ENCODE results near the gene ADGRG3.

The ADGRG3 gene, protein sequence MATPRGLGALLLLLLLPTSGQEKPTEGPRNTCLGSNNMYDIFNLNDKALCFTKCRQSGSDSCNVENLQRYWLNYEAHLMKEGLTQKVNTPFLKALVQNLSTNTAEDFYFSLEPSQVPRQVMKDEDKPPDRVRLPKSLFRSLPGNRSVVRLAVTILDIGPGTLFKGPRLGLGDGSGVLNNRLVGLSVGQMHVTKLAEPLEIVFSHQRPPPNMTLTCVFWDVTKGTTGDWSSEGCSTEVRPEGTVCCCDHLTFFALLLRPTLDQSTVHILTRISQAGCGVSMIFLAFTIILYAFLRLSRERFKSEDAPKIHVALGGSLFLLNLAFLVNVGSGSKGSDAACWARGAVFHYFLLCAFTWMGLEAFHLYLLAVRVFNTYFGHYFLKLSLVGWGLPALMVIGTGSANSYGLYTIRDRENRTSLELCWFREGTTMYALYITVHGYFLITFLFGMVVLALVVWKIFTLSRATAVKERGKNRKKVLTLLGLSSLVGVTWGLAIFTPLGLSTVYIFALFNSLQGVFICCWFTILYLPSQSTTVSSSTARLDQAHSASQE

DNA sequence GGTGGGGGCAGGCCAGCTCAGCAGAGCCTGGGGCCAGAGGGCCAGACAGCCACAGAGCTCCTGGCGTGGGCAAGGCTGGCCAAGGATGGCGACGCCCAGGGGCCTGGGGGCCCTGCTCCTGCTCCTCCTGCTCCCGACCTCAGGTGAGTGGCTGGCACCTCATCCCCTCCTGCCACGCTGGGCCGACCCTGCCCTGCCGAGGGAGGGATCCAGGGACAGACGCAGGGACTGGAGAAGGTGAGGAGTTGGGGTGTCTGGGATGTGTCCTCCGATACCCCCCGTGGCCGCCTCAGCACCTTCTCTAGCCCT, at the start of gene ADGRG3:
Gene ADGRG3 (plus strand): TSS at position 44 of the 309 bp plus-strand sequence. CDS start 42 bp downstream, at position 86.
- no peak for DNase-seq

DNA sequence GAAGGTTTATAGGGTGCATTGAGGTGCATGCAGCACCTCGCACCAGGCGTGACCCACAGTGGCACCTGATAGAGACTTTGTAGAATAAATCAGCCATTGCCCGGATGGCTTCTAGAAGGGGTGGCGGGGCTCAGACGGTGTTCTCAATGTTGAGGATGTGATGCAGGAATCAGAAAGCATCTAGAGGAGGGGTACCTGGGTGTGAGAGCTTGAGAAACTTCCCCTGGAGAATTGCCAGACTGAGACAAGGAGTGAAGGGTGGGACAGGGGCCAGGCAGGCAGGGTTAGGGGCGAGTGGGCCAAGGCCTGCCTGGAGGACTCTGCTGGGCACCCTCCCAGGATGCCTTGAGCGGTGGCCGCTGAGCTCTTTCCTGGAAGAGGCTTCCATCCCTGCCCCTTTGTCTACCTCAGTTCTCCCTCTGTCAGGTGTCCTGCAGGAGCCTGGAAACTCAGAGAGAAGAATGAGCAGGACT, 48.9 kb upstream of the ADGRG3 start:
- no peak for DNase-seq

DNA sequence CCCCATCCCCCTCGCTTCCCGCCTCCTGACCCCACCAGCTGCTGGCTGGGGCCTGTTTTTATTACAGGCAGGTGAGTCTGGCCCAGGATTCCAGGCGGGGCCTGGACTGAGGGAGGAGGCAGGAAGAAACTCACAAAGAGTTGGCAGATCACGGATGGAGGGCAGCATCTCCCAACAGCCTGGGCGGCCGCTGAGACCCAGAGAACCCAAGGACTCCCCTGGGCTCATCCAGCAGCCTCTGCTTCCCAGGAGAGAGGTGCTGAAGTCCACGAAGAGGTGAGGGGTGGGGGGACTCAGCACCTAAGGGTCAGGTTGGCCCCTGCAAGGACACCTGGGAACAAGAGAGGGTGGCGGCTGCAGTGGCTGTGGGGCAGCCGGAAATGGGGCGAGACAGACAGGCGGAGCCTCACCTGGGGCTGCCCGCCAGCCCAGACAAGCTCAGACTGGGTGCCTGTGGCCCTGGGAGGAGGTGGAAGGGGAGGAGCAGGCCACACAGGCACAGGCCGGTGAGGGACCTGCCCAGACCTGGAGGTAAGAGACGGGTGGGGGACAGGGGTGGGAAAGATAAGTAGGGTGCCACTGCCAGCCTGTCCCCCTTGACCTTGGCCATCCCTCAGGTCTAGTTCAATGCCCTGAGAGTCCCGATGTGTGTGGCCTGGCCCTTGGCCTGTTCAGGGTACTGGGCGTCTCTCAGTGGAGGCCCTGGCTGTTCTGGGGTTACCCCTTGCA, 48.3 kb upstream of the ADGRG3 start:
- DNase-seq, result no peak

DNA sequence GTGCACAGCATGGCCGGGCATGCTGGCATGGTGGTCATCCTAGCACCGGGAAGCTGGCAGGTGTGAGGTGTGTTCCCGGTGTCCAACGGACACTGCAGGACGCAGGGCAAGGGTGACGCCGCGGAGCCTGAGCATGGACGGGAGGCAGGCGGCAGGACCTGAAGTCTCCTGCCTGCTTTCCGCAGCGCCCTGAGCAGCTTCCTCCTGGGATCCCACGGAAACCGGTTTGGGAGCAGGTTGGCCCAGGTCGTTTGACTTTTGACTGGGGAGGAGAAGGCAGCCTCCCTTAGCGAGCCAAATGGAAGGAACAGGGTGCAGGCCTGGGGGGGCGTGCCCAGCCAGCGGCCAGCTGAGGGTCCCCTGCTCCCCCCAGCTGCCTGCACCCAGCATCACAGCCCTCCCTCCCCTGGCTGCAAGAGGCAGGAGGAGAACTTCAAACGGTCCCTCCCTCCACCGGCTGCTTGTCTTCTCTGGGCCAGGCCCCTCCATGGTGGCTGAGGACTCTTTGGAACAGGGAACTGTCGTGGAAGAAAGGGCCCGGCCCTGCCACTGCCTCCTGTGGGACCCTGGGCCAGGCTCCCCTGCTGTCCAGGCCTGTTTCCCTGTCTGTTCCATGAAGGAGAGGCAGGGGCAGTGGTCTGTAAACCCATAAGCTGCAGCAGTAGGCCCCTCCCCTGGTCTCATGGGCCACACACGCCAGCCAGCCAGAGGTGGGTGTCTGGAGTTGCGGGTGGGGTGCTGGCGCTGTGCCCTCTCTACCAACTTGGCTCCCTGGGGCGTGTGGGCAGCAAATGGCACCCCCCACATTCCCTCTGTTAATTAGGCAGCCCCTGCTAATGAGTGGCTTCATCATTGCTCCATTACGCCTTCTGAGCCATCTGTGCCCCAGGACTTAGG, 47.5 kb upstream of the ADGRG3 start:
- DNase-seq, result no peak

DNA sequence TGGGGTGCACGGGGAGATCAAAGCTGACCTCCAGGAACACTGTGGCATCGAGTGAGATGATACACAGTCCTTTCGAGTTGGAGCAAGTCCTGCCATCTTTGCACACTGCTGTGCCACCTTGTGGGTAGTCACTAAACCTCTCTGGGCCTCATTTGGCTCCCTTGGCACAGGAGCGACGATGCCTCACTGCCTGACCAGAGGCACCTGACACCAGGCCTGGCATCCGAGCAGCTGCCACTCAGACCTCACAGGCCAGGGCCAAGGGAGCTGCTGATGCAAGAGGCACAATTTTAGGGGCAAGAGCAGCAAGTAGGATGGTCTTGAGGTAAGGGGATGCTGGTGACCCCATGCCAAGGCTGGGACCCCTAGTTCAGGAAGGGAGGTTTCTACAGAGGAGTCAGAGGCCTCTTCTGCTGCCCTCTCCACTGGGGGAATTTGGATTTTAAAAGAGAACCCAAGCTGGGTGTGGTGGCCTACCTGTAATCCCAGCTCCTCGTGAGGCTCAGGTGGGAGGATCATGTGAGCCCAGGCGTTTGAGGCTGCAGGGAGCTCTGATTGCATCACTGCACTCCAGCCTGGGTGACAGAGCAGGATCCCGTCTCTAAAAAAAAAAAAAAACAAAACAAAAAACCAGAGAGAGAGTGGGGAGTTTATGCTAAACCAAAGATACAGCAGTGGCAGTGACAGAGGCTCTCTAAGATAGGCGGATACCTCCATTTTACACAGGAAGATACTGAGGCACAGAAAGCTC, 46.4 kb upstream of the ADGRG3 start:
- DNase-seq, result no peak

DNA sequence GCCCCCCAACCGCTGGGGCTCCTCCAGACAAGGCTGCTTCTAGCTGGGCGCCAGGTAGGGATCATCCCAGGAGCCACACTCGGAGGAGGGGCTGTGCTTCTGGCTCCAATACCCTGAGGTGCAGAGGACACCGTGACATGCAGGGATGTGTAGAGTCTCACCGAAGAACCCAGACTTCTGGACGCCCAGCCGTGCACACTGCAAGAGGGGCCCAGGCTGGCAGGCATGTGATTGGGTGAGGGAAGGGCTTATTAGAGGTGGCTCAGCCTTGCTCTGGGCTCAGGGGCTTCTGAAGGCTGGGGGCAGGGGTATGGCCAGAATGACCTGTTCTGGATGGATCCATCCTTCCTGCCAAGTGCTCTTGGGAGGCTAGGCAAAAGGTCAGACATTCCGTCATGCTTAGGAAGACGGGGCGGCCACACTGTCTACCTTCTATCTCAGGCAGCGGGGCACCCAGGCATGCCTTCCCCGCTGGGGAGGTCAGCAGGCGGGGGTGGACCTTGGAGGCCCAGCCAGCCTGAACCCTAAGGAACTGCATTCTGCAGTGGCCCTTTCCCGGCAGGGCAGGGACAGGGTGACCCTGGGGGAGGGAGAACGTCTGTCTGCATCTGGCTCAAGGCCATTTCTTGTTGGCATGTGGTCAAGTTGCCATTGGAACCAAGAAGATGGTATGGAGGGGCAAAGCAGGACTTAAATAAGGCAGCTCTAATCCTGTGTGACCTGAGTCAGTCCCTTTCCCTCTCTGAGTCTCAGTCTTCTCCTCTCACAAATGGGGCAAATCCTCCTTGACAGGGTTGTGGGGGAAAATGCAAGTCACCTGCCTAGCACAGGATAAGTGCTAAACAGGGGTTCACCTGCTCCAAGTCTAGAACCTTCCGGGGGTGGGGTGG, 45.5 kb upstream of the ADGRG3 start:
- DNase-seq, result no peak

DNA sequence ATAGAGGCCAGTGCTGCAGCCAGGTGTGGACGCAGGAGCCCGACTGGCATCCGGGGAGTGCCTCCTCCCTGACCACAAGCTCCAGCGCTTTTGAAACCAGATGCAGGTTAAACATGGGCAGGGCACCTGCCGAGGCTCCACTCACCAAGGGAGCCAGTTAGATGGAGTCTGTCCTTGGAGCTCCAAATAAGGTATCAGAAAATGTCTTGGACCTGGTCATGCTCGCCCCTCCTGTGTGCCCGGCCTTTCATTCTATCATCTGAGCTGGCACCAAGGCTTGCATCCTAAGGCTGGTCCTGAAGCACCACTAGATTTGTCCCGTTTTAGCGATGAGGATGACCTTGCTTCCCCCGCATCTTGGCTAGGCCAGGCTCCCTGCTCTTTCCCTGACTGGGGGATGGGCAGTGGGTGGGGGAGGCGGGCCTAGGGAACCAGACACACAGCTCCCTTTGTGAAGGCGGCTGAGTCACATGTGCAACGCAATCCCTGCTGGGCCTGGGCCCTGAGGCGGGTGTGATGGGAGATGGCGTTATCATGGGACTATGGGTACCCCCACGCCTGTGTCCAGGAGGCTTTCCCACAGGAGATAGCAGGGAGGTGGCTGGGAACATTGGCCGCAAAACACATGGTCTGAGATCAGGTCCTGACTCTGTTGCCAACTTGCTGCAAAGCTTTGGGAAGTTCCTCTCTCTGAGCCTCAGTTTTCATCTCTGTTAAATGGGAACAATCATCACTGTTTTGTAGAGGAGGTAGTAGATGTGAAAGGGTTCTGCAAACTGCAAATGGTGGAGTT, 44.7 kb upstream of the ADGRG3 start:
- no peak for DNase-seq

DNA sequence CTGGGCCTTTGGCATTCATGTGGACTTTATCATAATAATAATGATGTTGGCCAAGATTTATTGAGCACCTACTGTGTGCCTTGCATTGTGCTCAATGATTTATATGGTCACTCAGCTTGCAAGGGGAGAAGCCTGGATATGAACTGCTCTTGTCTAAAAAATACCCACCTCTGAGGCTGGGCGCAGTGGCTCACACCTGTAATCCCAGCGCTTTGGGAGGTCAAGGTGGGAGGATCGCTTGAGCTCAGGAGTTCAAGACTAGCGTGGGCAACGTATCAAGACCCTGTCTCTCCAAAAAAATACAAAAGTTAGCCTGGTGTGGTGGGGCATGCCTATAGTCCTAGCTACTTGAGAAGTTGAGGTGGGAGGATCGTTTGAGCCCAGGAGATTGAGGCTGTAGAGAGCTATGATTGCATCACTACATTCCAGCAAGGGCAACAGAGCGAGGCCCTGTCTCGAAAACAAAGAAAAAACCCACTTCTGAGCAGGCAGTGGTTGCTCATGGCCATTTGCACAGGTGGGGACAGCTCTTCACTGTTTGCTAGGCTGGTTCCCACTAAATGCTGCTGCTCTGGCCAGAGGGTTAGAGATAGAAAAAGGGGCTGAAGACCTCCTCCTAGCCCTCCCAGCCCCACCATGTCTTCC, 43.9 kb upstream of the ADGRG3 start:
- DNase-seq, result no peak

DNA sequence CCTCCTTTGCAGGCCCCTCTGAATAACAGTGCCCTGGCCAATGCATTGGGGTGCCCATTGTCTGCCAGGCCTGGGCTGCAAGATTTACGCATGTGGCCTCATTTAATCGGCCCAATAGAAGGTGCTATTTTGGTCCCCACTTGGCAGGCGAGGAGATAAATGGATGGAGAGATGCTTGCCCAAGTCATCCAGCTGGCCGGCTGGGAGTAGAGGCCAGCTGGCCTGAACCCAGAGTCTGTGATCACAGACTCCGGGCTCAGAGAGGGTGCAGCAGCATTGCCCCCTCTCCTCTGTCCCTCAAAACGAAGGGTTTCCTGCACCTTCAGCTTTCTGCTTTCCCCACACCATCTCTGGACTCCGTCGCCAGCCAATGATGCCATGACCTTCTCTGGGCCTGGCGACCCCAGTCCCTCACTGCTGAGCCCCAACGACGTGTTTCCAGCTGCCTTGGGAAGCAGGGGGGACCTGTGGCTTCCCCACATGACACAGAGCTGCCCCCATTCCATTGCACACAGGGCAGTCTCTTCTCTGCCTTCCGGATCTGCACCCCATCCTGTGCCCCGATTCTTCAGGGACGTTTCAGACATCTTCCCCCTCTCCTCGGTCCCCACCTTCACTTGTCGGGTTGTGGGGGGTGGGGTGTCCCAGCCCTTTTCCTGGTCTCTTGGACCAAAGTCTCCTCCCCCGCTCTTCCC, 43.2 kb upstream of the ADGRG3 start:
- no peak for DNase-seq

DNA sequence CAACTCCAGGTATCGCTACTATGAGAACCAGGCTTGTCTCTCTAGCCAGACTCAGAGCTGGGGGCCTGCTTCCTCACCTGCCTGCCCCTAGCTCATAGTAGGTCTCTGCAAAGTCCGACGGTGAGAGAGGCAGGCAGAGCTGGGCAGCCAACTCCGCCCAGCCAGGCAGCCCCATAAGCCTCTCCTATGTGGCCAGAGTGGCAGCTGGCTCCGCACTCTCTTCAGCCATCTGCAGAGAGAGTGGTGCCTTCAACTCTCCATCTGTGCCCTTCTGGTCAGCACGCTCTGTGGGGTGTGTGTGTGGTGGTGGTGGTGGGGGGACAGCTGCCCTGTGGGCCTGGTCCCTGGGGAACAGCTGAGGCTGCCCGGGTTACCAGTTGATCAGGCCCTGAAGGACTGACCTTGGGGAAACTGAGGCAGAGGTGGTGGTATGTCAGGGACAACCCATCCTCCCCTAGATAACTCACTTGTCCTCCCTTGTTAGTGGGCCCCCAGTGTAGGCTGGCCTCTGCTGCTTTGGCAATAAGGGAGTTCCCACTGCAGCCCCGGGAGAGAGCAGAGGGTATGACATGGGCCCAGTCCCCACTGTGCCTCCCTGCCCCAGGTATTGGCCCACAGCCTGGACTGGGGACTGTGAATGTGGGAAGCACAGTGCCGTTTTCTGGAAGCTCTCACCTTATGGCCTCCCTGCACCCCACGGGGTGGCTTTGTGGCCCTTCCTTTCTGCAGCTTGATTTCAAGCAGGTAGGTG, 41.5 kb upstream of the ADGRG3 start:
- no peak for DNase-seq

DNA sequence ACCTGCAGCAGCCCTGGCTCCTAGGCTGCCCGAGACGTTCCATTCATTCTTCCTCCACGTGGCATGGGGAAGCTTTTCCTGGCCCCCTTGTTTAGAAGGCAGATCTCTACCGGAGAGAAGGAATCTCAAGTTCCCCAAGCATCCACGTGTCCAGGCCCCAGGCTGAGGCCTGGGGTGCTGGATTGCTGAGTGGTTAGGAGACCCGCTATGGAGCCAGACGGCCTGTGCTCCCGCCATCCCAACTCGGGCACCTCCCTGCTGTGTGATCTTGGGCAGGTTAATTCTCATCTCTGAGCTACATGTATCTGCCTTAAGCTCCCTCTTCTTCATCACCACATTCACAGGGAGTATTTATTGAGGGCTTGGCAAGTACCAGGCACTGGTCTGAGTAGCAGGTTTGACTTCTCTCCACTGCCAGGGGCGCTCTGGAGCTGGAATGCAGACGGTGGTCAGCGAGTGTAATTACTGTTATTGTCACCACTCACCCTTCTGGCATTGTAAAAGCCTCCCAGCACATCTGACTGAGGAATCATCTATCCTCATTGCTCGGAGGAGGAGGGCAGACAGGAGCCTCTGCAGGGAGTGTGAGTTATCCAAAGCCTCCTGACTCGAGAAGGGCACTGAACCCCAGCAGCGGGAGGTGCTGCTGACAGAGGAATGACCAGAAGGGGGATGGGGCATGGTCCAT, 40.8 kb upstream of the ADGRG3 start:
- no peak for DNase-seq

DNA sequence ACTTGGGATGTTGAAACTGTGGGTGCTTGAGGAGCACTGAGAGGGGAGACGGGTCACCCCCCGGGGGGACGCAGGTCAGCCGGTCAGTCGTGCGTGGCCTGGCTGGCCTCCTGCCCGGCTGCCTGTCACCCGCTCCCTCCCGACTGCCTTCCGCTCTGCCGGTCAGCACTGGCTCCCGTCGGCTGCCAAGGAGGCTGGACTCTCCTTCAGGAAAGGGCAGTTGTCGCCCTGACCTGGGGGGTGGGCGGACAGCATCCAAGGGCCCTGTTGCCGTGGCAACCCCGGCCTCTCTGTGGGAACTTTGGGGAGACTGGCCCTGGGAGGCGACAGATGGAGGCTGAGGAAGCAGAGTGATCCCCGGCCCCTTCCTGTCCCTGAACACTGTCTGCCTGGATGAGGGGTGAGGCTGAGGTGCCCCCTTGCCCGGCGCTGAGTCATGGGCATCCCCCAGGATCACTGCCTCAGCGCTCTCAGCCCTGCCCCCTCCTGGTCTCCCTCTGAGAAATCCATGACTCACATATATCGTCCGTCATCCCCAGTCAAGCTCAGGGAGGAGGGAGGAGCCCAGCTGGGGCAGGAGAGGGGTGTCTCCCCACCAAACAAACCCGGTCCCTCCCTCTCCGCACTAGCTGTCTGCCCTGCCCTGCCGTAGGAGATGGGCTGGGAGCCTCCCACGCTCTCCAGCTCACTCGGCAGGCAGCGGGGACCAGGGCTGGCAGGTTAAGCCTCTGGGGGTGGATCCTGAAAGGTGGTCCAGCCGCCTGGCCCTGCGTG, 39.9 kb upstream of the ADGRG3 start, which contains the start of gene ADGRG1:
Gene ADGRG1 (plus strand): TSS at position 623 of the 774 bp plus-strand sequence. CDS start 21,658 bp downstream, outside the sequence.
- DNase-seq, result peak; percentile 97

DNA sequence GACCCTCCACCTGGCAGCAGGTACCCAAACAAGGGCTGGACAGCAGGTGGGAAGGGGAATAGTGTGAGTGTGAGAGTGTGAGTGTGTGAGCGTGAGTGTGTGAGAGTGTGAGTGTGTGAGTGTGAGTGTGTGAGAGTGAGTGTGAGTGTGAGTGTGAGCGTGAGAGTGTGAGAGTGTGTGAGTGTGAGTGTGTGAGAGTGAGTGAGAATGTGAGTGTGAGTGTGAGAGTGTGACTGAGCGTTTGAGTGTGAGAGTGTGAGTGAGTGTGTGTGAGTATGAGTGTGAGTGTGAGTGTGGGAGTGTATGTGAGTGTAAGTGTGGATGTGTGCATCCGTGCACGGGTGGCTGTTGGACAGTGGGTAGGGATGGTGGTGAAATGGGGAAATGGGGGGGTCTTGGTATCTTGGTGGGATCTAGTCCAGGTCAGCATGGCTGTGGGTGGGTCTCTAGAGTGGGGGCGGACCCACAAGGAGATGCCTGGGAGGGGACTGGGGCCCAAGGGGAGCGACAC, 39.3 kb upstream of the ADGRG3 start:
- DNase-seq, result peak; percentile 39

DNA sequence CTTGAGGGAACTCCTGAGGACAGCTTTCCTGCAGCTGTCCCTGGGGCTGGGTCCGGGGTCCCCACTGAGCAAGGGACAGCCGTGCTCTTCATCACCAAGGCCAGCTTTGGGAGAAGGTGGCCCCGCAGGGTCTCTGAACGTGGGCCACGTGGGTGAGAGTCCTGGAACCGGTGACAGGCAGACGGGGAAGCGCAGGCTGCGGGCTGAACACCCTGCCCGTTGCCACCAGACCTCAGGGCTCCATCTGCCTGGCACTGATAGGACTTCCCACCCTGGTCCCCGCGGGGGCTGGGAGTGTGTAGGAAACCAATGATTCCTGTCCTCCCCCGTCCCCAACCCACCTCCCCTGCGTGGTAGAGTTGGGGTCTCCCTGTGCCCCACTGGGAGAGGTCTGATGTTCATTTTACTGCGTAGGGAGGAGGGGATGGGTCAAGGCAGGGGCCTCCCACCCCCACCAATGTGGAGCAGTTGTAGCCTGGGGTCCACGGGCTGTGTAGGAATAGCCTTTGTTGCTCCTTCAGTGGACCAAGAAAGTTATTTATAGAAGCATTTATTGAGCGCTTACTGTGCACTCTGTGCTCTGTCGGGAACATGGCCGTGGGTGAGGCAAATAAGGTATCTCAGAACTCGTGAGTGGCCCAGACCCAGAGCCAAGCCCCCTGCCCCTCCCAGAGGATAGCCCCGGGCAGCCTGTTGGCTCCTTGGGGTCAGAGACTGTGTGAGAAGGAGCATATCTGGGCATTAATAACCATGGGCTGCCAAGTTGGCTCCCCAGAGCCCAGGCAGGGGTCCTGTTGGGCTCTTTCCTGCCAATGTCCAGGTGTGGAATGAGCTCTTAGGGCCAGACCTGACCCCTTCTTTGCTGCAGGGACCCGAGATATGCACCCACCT, 38.3 kb upstream of the ADGRG3 start:
- DNase-seq, result peak; percentile 87

DNA sequence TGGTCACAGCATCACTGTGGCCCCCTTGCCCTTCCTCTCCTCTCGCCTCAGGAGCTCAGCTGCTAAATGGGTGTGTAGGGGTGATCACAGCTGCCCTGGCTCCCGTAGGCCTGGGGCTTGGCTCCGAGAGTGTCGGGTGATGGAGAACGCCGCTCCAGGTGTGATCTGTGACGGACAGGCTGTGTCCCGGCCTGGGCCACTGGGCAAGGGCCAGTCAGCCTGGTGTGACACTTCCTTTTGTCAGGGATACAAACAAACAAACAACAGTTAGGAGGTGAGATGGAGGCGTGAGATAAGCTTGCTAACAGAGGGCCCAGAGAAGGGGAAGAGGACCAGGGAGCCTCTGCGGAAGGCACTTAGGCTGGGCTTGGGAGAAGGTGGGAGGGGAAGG, 37.7 kb upstream of the ADGRG3 start:
- peak; percentile 37 for DNase-seq

Measured in hematopoietic multipotent progenitor cell treated with erythropoietin and hydrocortisone succinate and interleukin-3 and kit ligand, for 8 days (in vitro differentiated cells).